HepG2 (cell line): ENCODE results near the gene PSMD10. TPM values are rescaled to one million over a fixed set of nuclear protein-coding genes. Genes with fewer than 3 reads are reported as not detected.

ENCODE experiments used
- ATF3 ChIP-seq: sonication (generic); formaldehyde crosslinking; IDR thresholded peaks from 2 replicates; pipeline ENCODE4 v1.4.0; 2020; ENCODE audit warnings: missing genetic modification reagents
- BHLHE40 ChIP-seq: IDR thresholded peaks from 2 replicates; pipeline ENCODE4 v1.6.1; 2011; ENCODE audit warnings: low read length, improper control_type of control experiment
- CHD4 ChIP-seq: fragments of 200-600 bp; sonication (generic); IDR thresholded peaks from 2 replicates; pipeline ENCODE4 v1.7.0; 2017; ENCODE audit warnings: mild to moderate bottlenecking, low read length, borderline replicate concordance
- CREB1 ChIP-seq, 2 experiments: fragments of 450-650 bp in 1 of 2; IDR thresholded peaks; 2 replicates each; pipeline ENCODE4 v1.6.1; 2016 to 2017; ENCODE audit warnings: control low read depth in 1 of 2, mild to moderate bottlenecking in 1 of 2, missing compliant biosample characterization in 1 of 2, missing genetic modification characterization in 1 of 2
- FOXA1 ChIP-seq, 2 experiments: fragments of 450-650 bp in 1 of 2; sonication (generic) in 1 of 2; formaldehyde crosslinking in 1 of 2; IDR thresholded peaks; 2 replicates each; pipeline versions ENCODE4 v1.4.0 to v1.6.1; 2016 to 2020; ENCODE audit warnings: missing genetic modification reagents in 1 of 2
- HDAC1 ChIP-seq: sonication (generic); formaldehyde crosslinking; IDR thresholded peaks from 2 replicates; pipeline ENCODE4 v1.5.1; 2020; ENCODE audit warnings: mild to moderate bottlenecking, missing genetic modification reagents
- KIAA2018 ChIP-seq: sonication (generic); formaldehyde crosslinking; IDR thresholded peaks from 2 replicates; pipeline ENCODE4 v1.5.0; 2020; ENCODE audit warnings: mild to moderate bottlenecking, missing genetic modification reagents, borderline replicate concordance
- KLF6 ChIP-seq: IDR thresholded peaks from 2 replicates; pipeline ENCODE4 v1.8.0; 2016; ENCODE audit warnings: missing biosample characterization, missing genetic modification reagents
- MAFF ChIP-seq: IDR thresholded peaks from 2 replicates; pipeline ENCODE4 v1.6.1; 2011; ENCODE audit warnings: low read depth, low read length, improper control_type of control experiment
- MED1 ChIP-seq: sonication (generic); formaldehyde crosslinking; IDR thresholded peaks from 2 replicates; pipeline ENCODE4 v1.4.0; 2020; ENCODE audit warnings: missing genetic modification reagents
- RNF2 ChIP-seq: fragments of 450-650 bp; conservative IDR thresholded peaks from 2 replicates; pipeline ENCODE4 v1.6.1; 2016; ENCODE audit warnings: low read depth
- SMARCE1 ChIP-seq: fragments of 450-650 bp; IDR thresholded peaks from 2 replicates; pipeline ENCODE4 v1.6.1; 2017; ENCODE audit warnings: borderline replicate concordance
- THAP11 ChIP-seq: IDR thresholded peaks from 2 replicates; pipeline ENCODE4 v1.6.1; 2016; ENCODE audit warnings: missing biosample characterization, missing genetic modification reagents
- THYN1 ChIP-seq: sonication (generic); formaldehyde crosslinking; IDR thresholded peaks from 2 replicates; pipeline ENCODE4 v1.8.1; 2023; ENCODE audit warnings: low read depth, mild to moderate bottlenecking, moderate library complexity, missing genetic modification reagents, borderline replicate concordance
- ZNF205 ChIP-seq: IDR thresholded peaks from 2 replicates; pipeline ENCODE4 v1.6.1; 2018; ENCODE audit warnings: missing biosample characterization, missing genetic modification reagents
- ZNF281 ChIP-seq: sonication (generic); formaldehyde crosslinking; IDR thresholded peaks from 2 replicates; pipeline ENCODE4 v1.4.0; 2020; ENCODE audit warnings: missing genetic modification reagents, borderline replicate concordance
- ZNF326 ChIP-seq: sonication (generic); formaldehyde crosslinking; IDR thresholded peaks from 2 replicates; pipeline ENCODE4 v1.4.0; 2020; ENCODE audit warnings: missing genetic modification reagents, borderline replicate concordance
- ZNF546 ChIP-seq: sonication (generic); formaldehyde crosslinking; conservative IDR thresholded peaks from 2 replicates; pipeline ENCODE4 v1.8.1; 2023; ENCODE audit warnings: mild to moderate bottlenecking, missing genetic modification reagents
- ZNF569 ChIP-seq: sonication (generic); formaldehyde crosslinking; IDR thresholded peaks from 2 replicates; pipeline ENCODE4 v1.5.0; 2020; ENCODE audit warnings: mild to moderate bottlenecking, missing genetic modification reagents, moderate library complexity, borderline replicate concordance
- polyA plus RNA-seq, 8 experiments: library from polyadenylated mRNA; depleted of rRNA in 3 of 8; stranded (reverse) in 7 of 8; unstranded in 1 of 8; fragments of >200 nt; fragmentation: Illumina TruSeq in 4 of 8; extraction: Trizol in 4 of 8; gene quantifications; 2 replicates each; pipeline versions ENCODE4 v1.2.1 to v1.2.3, GENCODE V29; 2011 to 2016; ENCODE audit warnings: low read depth in 4 of 8, missing spikeins in 1 of 8, mixed read lengths in 1 of 8; ENCODE audit not compliant: insufficient read depth in 1 of 8
- total RNA-seq, 5 experiments: library from RNA; depleted of rRNA; stranded (reverse); fragments of >200 nt; fragmentation: Illumina TruSeq; extraction: Trizol; gene quantifications; 2 replicates each; pipeline ENCODE4 v1.2.3, GENCODE V29; 2016; ENCODE audit warnings: low read depth in 1 of 5

Gene PSMD10
- total and polyA plus RNA-seq, 2 of the 13 experiments (the other 11 are each of a cell fraction or from before 2014, with no cell fraction given): 56.4 to 65.3 TPM

GRCh38 chrX:108036298-108036973 is 54.9 kb downstream of the PSMD10 start (continued):
- TF ChIP-seq KIAA2018 (CRISPR knock-in tag): no peak
- no peak for TF ChIP-seq KLF6 (CRISPR knock-in tag)
- 0 out of 2 replicates have a peak, but pooled peaks have one; percentile 27 for TF ChIP-seq ZNF281 (CRISPR knock-in tag)
- no peak for TF ChIP-seq RNF2
- TF ChIP-seq CREB1 (IDR thresholded peaks at IDR 0.05): peak; percentile 29; the same call in 1 of the 2 replicates
- peak; percentile 56 for TF ChIP-seq CREB1 (CRISPR knock-in tag; IDR thresholded peaks at IDR 0.05)
- no peak for TF ChIP-seq CHD4
- TF ChIP-seq ZNF569 (CRISPR knock-in tag): no peak
- TF ChIP-seq SMARCE1: no peak
- TF ChIP-seq FOXA1 (IDR thresholded peaks at IDR 0.05): no peak
- peak; percentile 47; the same call in 1 of the 2 replicates for TF ChIP-seq FOXA1 (CRISPR knock-in tag; IDR thresholded peaks at IDR 0.05)
- 0 out of 2 replicates have a peak, but pooled peaks have one; percentile 27 for TF ChIP-seq MED1 (CRISPR knock-in tag)
- TF ChIP-seq MAFF: peak; percentile 72
- 0 out of 2 replicates have a peak, but pooled peaks have one; percentile 30 for TF ChIP-seq THAP11 (CRISPR knock-in tag)
- TF ChIP-seq ZNF205 (CRISPR knock-in tag): peak; percentile 98
- no peak for TF ChIP-seq ZNF546 (CRISPR knock-in tag)
- 0 out of 2 replicates have a peak, but pooled peaks have one; percentile 33 for TF ChIP-seq BHLHE40
- TF ChIP-seq ZNF326: no peak
- TF ChIP-seq HDAC1: no peak
- peak; percentile 32; the same call in 1 of the 2 replicates for TF ChIP-seq ATF3 (CRISPR knock-in tag)
- TF ChIP-seq THYN1 (CRISPR knock-in tag): no peak
